CD8-positive, alpha-beta memory T cell (primary cell): ENCODE data around the gene CDK10. TPM values are rescaled to one million over a fixed set of nuclear protein-coding genes. Genes with fewer than 3 reads are reported as not detected.

ENCODE experiments used
- CTCF ChIA-PET: fragments of 350-600 bp; sonication (Branson Sonifier 250); formaldehyde crosslinking; loops from one replicate; lab custom pipeline; 2021; ENCODE audit warnings: antibody characterized with exemption; lab: Charles Lee
- POLR2A ChIA-PET: fragments of 350-600 bp; sonication (Branson Sonifier 250); formaldehyde crosslinking; loops from one replicate; lab custom pipeline; 2021; ENCODE audit warnings: antibody characterized with exemption; lab: Charles Lee
- DNase-seq, 5 donors: peaks; one replicate each; pipeline versions ENCODE4 v3.0.0 to v3.0.0-alpha.2; 2020 to 2022; ENCODE audit warnings: mixed read lengths in 1 of 5
- H3K27ac ChIP-seq: one replicate; pipeline ENCODE4 v1.7.0; 2013; ENCODE audit warnings: low read depth, mild to moderate bottlenecking, low read length, moderate library complexity
- H3K27me3 ChIP-seq: 2 replicates; pipeline ENCODE4 v1.7.0; 2013; ENCODE audit warnings: low read length, mild to moderate bottlenecking; ENCODE audit not compliant: insufficient read depth, poor library complexity, severe bottlenecking
- H3K36me3 ChIP-seq: 2 replicates; pipeline ENCODE4 v1.7.0; 2013; ENCODE audit warnings: mild to moderate bottlenecking, low read length, moderate library complexity; ENCODE audit not compliant: insufficient read depth
- H3K4me1 ChIP-seq: 2 replicates; pipeline ENCODE4 v1.7.0; 2013; ENCODE audit warnings: mild to moderate bottlenecking, low read length, moderate library complexity; ENCODE audit not compliant: insufficient read depth
- H3K4me3 ChIP-seq: 2 replicates; pipeline ENCODE4 v1.7.0; 2013; ENCODE audit warnings: mild to moderate bottlenecking, low read length
- H3K9me3 ChIP-seq: 2 replicates; pipeline ENCODE4 v1.7.0; 2013; ENCODE audit warnings: mild to moderate bottlenecking, low read length
- H3K27ac Mint-ChIP-seq, 8 donors: one replicate each; pipeline ENCODE4 v1.8.0; 2020 to 2021; ENCODE audit warnings: mixed read lengths in 8 of 8, mild to moderate bottlenecking in 6 of 8, inconsistent platforms in 3 of 8, moderate library complexity in 3 of 8
- H3K27me3 Mint-ChIP-seq, 2 donors: one replicate each; pipeline ENCODE4 v1.8.0; 2020 to 2021; ENCODE audit warnings: mixed read lengths in 2 of 2, mild to moderate bottlenecking in 1 of 2, moderate library complexity in 1 of 2
- H3K36me3 Mint-ChIP-seq, 3 donors: one replicate each; pipeline ENCODE4 v1.8.0; 2020 to 2021; ENCODE audit warnings: mixed read lengths in 3 of 3, inconsistent platforms in 1 of 3, mild to moderate bottlenecking in 1 of 3
- H3K4me1 Mint-ChIP-seq, 3 donors: one replicate each; pipeline ENCODE4 v1.8.0; 2020 to 2021; ENCODE audit warnings: mixed read lengths in 3 of 3, inconsistent platforms in 1 of 3, mild to moderate bottlenecking in 1 of 3
- H3K4me3 Mint-ChIP-seq, 7 donors: one replicate each; pipeline ENCODE4 v1.8.0; 2020 to 2021; ENCODE audit warnings: mixed read lengths in 7 of 7, mild to moderate bottlenecking in 6 of 7, moderate library complexity in 4 of 7, inconsistent platforms in 2 of 7
- H3K9me3 Mint-ChIP-seq, 5 donors: one replicate each; pipeline ENCODE4 v1.8.0; 2020 to 2022; ENCODE audit warnings: mixed read lengths in 5 of 5, mild to moderate bottlenecking in 3 of 5, moderate library complexity in 2 of 5, inconsistent platforms in 1 of 5
- polyA plus RNA-seq: library from polyadenylated mRNA; unstranded; fragments of 300-500 nt; fragmentation: Illumina TruSeq; gene quantifications from one replicate; pipeline ENCODE4 v1.2.3, GENCODE V29; 2021
- total RNA-seq, 2 experiments: library from RNA; stranded (reverse); gene quantifications; one replicate each; pipeline ENCODE4 v1.2.3, GENCODE V29; 2021

Gene CDK10
- total and polyA plus RNA-seq, 3 experiments from 2014 or later, result 31.8 to 79.0 (median 74.8) TPM

- H3K27me3 ChIP-seq, result no peaks in the 10 kb centered on the region
- POLR2A ChIA-PET, result no interaction called here
Observed at GRCh38 chr16:89645122-89645521, 41.4 kb upstream of the CDK10 start.

GRCh38 chr16:89646270-89646669 is 40.2 kb upstream of the CDK10 start:
- no peaks in the 10 kb centered on the region for H3K9me3 ChIP-seq
- no peak overlapping the region for H3K4me3 ChIP-seq
- CTCF ChIA-PET, result no interaction called here
- H3K4me1 Mint-ChIP-seq, result peaks cover 0 to 4% (median 2%) of the 10 kb centered on the region in 3 donors
- H3K27ac Mint-ChIP-seq, result no peak overlapping the region
- H3K27me3 ChIP-seq, result no peaks in the 10 kb centered on the region
- H3K27ac ChIP-seq, result no peak overlapping the region
- H3K27me3 Mint-ChIP-seq, result peaks cover 0 to 2% of the 10 kb centered on the region in 2 donors
- peaks cover under 1% of the 10 kb centered on the region for H3K4me1 ChIP-seq
- POLR2A ChIA-PET, result no interaction called here
- peaks cover 0 to 63% (median 4%) of the 10 kb centered on the region in 3 donors for H3K36me3 Mint-ChIP-seq
- H3K4me3 Mint-ChIP-seq, result no peak overlapping the region
- DNase-seq, result no peak
- peaks cover 19% of the 10 kb centered on the region for H3K36me3 ChIP-seq
- H3K9me3 Mint-ChIP-seq, result no peaks in the 10 kb centered on the region

More at GRCh38 chr16:89645122-89645521, 41.4 kb upstream of the CDK10 start:
- Mint-ChIP-seq H3K4me1 (peaks cover 5 to 13% (median 11%) of the 10 kb centered on the region in 3 donors), H3K27ac (no peak overlapping the region), H3K36me3 (peaks cover 0 to 52% (median 3%) of the 10 kb centered on the region in 3 donors), H3K27me3 (peaks cover 0 to 2% of the 10 kb centered on the region in 2 donors), H3K9me3 (no peaks in the 10 kb centered on the region), H3K4me3 (no peak overlapping the region)
- no peaks in the 10 kb centered on the region for H3K9me3 ChIP-seq
- H3K4me3 ChIP-seq, result no peak overlapping the region
- no peak overlapping the region for H3K27ac ChIP-seq
- no peak for DNase-seq
- peaks cover 8% of the 10 kb centered on the region for H3K4me1 ChIP-seq
- H3K36me3 ChIP-seq, result peaks cover 19% of the 10 kb centered on the region
- CTCF ChIA-PET, result no interaction called here

- CTCF ChIA-PET, result no interaction called here
Observed at GRCh38 chr16:89646906-89647305, 39.6 kb upstream of the CDK10 start.

GRCh38 chr16:89651584-89651983 is 34.9 kb upstream of the CDK10 start:
- Histone ChIP-seq H3K4me1 (peaks cover 8% of the 10 kb centered on the region), H3K9me3 (no peaks in the 10 kb centered on the region), H3K36me3 (peaks cover 9% of the 10 kb centered on the region), H3K27me3 (no peaks in the 10 kb centered on the region), H3K27ac (no peak overlapping the region), H3K4me3 (no peak overlapping the region)
- H3K9me3 Mint-ChIP-seq, result no peaks in the 10 kb centered on the region
- POLR2A ChIA-PET, result no interaction called here
- H3K4me3 Mint-ChIP-seq, result peak overlapping the region in 1 of 7 donors; percentile 20
- DNase-seq, result no peak
- peaks cover 18 to 29% (median 27%) of the 10 kb centered on the region in 3 donors for H3K4me1 Mint-ChIP-seq
- peak overlapping the region in 1 of 8 donors; percentile 21 for H3K27ac Mint-ChIP-seq
- H3K36me3 Mint-ChIP-seq, result peaks cover 0 to 54% (median 2%) of the 10 kb centered on the region in 3 donors
- peaks cover 0 to 2% of the 10 kb centered on the region in 2 donors for H3K27me3 Mint-ChIP-seq
- CTCF ChIA-PET, result no interaction called here

More at GRCh38 chr16:89646906-89647305, 39.6 kb upstream of the CDK10 start:
- no peaks in the 10 kb centered on the region for H3K4me1 ChIP-seq
- no peaks in the 10 kb centered on the region for H3K27me3 ChIP-seq
- Mint-ChIP-seq H3K9me3 (no peaks in the 10 kb centered on the region), H3K27ac (peak overlapping the region in 1 of 8 donors; percentile 42), H3K4me1 (peaks cover 0 to 1% (median 0%) of the 10 kb centered on the region in 3 donors), H3K36me3 (peaks cover 0 to 69% (median 4%) of the 10 kb centered on the region in 3 donors), H3K4me3 (no peak overlapping the region), H3K27me3 (peaks cover 0 to 2% of the 10 kb centered on the region in 2 donors)
- DNase-seq, result no peak
- no peaks in the 10 kb centered on the region for H3K9me3 ChIP-seq
- no peak overlapping the region for H3K4me3 ChIP-seq
- peaks cover 19% of the 10 kb centered on the region for H3K36me3 ChIP-seq
- POLR2A ChIA-PET, result no interaction called here
- H3K27ac ChIP-seq, result no peak overlapping the region

DNA sequence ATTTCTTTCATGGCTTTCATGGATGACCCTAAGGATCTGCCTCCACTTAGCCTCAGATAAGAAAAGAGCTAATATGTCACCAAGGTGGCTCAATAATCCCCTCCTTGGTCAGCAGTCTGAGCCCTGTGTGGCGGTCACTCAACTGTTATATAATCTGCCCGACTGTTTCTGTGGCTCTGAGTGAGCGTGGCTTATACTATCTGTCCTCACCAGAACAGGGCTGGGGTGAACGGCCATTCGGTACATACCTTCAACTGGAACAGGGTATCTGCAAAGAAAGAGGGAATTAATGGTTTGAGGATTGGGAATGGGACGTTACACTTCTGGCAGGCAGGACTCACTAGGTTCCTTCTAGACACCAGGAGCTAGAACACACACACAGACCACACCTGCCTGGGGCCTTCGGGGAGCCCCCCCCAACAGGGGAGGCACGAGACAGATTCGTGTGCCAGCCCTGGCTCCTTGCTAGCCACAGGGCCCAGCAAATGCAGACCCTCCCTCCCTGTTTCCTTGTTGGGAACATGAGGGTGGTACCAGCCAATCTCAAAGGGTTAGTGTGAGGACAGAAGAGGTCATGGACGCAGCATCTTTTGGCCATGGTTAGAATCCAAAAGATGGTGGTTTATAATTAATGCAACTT is 32.7 kb upstream of the CDK10 start:
- Mint-ChIP-seq H3K36me3 (peaks cover 0 to 42% (median 2%) of the 10 kb centered on the region in 3 donors), H3K4me3 (peak overlapping the region in 2 of 7 donors; percentile 53 to 66), H3K27ac (peak overlapping the region in 5 of 8 donors; percentile 8 to 87 (median 63)), H3K4me1 (peaks cover 29 to 40% (median 36%) of the 10 kb centered on the region in 3 donors), H3K27me3 (peaks cover 0 to 2% of the 10 kb centered on the region in 2 donors), H3K9me3 (no peaks in the 10 kb centered on the region)
- peak in 1 of 5 donors; percentile 36 for DNase-seq
- Histone ChIP-seq H3K36me3 (peaks cover 4% of the 10 kb centered on the region), H3K9me3 (no peaks in the 10 kb centered on the region), H3K4me1 (peaks cover 20% of the 10 kb centered on the region), H3K4me3 (no peak overlapping the region), H3K27ac (peak overlapping the region; percentile 33), H3K27me3 (no peaks in the 10 kb centered on the region)
- POLR2A ChIA-PET, result no interaction called here
- CTCF ChIA-PET, result interaction anchor here (0.7 kb wide), 1 partner anchor 169 kb away, joined by 3 read pairs; no protein-coding TSS in a partner anchor

DNA sequence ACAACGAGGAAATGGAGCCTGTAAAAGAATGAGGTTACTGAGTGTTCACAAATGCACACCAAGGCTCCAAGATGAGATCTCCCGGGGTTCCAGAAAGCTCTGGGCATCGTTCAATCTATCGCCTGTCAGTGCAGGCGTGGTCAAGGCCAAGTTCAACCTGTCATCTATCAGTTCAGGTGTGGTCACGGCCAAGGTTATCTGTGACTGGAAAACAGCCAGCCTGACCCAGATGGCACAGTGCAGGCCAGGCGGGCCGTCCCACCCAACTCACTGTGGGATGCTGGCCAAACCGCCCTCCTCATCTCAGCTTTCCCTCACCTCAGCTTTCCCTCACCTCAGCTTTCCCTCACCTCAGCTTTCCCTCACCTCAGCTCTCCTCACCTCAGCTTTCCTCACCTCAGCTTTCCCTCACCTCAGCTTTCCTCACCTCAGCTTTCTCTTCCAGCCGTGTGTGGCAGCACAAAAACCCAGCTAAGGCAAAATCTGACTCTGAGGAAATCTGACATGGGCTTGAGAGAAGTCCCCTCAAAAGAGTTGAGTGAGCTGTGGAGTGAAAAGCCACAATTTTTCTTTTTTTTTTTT is 31.3 kb upstream of the CDK10 start:
- Histone ChIP-seq H3K27me3 (no peaks in the 10 kb centered on the region), H3K27ac (no peak overlapping the region), H3K4me3 (no peak overlapping the region), H3K36me3 (peaks cover 4% of the 10 kb centered on the region), H3K9me3 (no peaks in the 10 kb centered on the region), H3K4me1 (peaks cover 21% of the 10 kb centered on the region)
- ChIA-PET CTCF (no interaction called here), POLR2A (no interaction called here)
- peaks cover 30 to 43% (median 38%) of the 10 kb centered on the region in 3 donors for H3K4me1 Mint-ChIP-seq
- peak overlapping the region; percentile 75 to 92 (median 83) for H3K4me3 Mint-ChIP-seq
- no peaks in the 10 kb centered on the region for H3K27me3 Mint-ChIP-seq
- peaks cover 0 to 32% (median 1%) of the 10 kb centered on the region in 3 donors for H3K36me3 Mint-ChIP-seq
- DNase-seq, result peak in 1 of 5 donors; percentile 14
- peak overlapping the region in 6 of 8 donors; percentile 32 to 82 (median 68) for H3K27ac Mint-ChIP-seq
- H3K9me3 Mint-ChIP-seq, result peaks cover 0 to under 1% (median 0%) of the 10 kb centered on the region in 5 donors

DNA sequence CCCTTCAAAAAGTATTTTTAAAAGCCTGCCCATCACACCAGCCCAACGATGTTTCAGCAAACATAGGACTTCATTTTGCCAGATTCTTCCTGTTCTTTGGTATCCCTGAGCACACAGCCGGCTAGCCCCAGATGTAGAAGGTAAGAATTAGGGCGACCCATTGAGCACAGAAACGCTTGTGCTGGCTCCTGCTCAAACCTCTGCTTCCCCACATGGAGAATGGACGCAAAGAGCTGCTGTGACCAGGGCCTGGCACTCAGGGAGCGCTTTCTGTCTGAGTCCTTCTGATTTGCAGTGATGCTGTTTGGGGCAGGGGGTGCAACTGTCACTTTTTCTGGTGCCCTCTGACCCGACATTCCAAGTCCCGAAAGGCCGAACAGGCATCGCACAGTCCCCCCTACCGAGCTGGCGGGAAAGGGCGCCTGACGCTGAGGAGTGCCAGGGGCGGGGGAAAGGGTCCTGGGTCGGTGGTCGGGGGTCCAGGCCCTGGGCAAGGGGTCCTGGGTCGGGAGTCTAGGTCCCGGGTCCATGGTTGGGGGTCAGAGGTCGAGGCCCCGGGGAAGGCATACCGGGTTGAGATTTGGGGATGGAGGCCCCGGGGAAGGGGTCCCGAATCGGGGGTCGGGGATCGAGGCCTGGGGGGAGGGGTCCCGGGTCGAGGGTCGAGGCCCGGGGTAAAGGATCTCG is 29.9 kb upstream of the CDK10 start:
- Histone ChIP-seq H3K4me3 (peak overlapping the region; percentile 92), H3K27ac (peak overlapping the region; percentile 89), H3K36me3 (peaks cover 4% of the 10 kb centered on the region), H3K9me3 (no peaks in the 10 kb centered on the region), H3K4me1 (peaks cover 21% of the 10 kb centered on the region), H3K27me3 (no peaks in the 10 kb centered on the region)
- H3K27ac Mint-ChIP-seq, result peak overlapping the region; percentile 68 to 95 (median 83)
- peak in 1 of 5 donors; percentile 56 for DNase-seq
- H3K4me1 Mint-ChIP-seq, result peaks cover 30 to 47% (median 45%) of the 10 kb centered on the region in 3 donors
- ChIA-PET POLR2A (no interaction called here), CTCF (interaction anchor here (1.4 to 3.6 kb wide), 2 partner anchors 44 to 81 kb away, joined by 3 to 15 read pairs; no protein-coding TSS in a partner anchor)
- peaks cover 0 to 28% (median 4%) of the 10 kb centered on the region in 3 donors for H3K36me3 Mint-ChIP-seq
- H3K27me3 Mint-ChIP-seq, result no peaks in the 10 kb centered on the region
- H3K4me3 Mint-ChIP-seq, result peak overlapping the region; percentile 75 to 92 (median 83)
- peaks cover 0 to 2% (median 0%) of the 10 kb centered on the region in 5 donors for H3K9me3 Mint-ChIP-seq
